ENCODE results near the gene IGSF21.

DNA sequence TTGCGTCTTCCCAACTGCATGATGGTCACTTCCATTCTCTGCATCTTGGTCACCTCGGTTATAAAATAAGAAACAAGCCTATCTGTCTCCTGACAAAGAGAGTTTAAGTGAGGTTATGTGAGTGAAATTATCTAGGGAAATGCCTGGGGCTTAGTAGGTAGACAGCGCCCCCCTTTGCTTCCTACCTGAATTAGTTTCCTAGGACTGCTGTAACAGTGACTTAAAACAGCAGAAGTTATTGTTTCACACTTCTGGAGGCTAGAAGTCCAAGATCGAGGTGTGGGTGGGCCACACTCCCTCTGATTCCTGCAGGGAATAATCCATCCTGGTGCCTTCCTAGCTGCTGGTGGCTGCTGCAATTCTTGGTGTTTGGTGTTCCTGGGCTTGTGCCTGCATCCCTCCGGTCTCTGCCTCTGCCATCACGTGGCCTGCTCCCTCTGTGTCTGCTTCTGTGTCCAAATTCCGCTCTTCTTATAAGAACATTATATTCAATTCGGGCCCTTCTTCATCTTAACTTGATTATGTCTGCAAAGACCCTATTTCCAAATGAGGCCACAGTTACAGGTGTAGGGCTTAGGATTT lies 92.6 kb downstream of the IGSF21 start:
- TF ChIP-seq, protein P1, sequence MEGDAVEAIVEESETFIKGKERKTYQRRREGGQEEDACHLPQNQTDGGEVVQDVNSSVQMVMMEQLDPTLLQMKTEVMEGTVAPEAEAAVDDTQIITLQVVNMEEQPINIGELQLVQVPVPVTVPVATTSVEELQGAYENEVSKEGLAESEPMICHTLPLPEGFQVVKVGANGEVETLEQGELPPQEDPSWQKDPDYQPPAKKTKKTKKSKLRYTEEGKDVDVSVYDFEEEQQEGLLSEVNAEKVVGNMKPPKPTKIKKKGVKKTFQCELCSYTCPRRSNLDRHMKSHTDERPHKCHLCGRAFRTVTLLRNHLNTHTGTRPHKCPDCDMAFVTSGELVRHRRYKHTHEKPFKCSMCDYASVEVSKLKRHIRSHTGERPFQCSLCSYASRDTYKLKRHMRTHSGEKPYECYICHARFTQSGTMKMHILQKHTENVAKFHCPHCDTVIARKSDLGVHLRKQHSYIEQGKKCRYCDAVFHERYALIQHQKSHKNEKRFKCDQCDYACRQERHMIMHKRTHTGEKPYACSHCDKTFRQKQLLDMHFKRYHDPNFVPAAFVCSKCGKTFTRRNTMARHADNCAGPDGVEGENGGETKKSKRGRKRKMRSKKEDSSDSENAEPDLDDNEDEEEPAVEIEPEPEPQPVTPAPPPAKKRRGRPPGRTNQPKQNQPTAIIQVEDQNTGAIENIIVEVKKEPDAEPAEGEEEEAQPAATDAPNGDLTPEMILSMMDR (IDR thresholded peaks at IDR 0.05) = no peak
- TF ChIP-seq POLR2A (IDR thresholded peaks at IDR 0.05) = no peak

All from gastroesophageal sphincter (tissue), 3 donors.